Liver (tissue), 9 donors: ENCODE data around the gene LARP7. TPM values are rescaled to one million over a fixed set of nuclear protein-coding genes. Genes with fewer than 3 reads are reported as not detected.
A peak's percentile ranks its signal among the peaks of the same experiment; 100 is the strongest.
"Not testable (repeated sequence)": the region's sequence is repeated elsewhere in the genome, so short reads cannot be mapped to it uniquely, and the experiment has no call there.

ENCODE experiments used
- DNase-seq: peaks from one replicate; pipeline ENCODE4 v3.0.0-alpha.2; 2017; ENCODE audit warnings: low spot score
- H3K27ac ChIP-seq, 2 donors: one replicate each; pipeline ENCODE4 v1.7.0; 2013; ENCODE audit warnings: inconsistent platforms in 2 of 2, low read length in 2 of 2, control low read depth in 1 of 2, low read depth in 1 of 2, mild to moderate bottlenecking in 1 of 2
- H3K27me3 ChIP-seq, 4 donors: one replicate each; pipeline versions ENCODE4 v1.6.1 to v1.7.0; 2013; ENCODE audit warnings: low read length in 3 of 4, inconsistent platforms in 1 of 4, mild to moderate bottlenecking in 1 of 4, moderate library complexity in 1 of 4; ENCODE audit not compliant: control insufficient read depth in 4 of 4, insufficient read depth in 4 of 4
- H3K36me3 ChIP-seq, 4 donors: one replicate each; pipeline versions ENCODE4 v1.6.1 to v1.7.0; 2013; ENCODE audit warnings: low read length in 3 of 4, mild to moderate bottlenecking in 3 of 4, low read depth in 1 of 4, moderate library complexity in 1 of 4; ENCODE audit not compliant: control insufficient read depth in 4 of 4, insufficient read depth in 3 of 4
- H3K4me1 ChIP-seq, 4 donors: one replicate each; pipeline versions ENCODE4 v1.6.1 to v1.7.0; 2013; ENCODE audit warnings: low read length in 3 of 4, mild to moderate bottlenecking in 3 of 4, moderate library complexity in 1 of 4; ENCODE audit not compliant: control insufficient read depth in 4 of 4, insufficient read depth in 4 of 4
- H3K4me3 ChIP-seq, 3 donors: one replicate each; pipeline versions ENCODE4 v1.6.1 to v1.7.0; 2013; ENCODE audit warnings: low read length in 3 of 3, control low read depth in 1 of 3, low read depth in 1 of 3, mild to moderate bottlenecking in 1 of 3
- H3K9ac ChIP-seq, 2 donors: one replicate each; pipeline ENCODE4 v1.7.0; 2013; ENCODE audit warnings: low read length in 2 of 2, mild to moderate bottlenecking in 2 of 2, moderate library complexity in 2 of 2, control low read depth in 1 of 2, low read depth in 1 of 2
- H3K9me3 ChIP-seq, 4 donors: one replicate each; pipeline versions ENCODE4 v1.6.1 to v1.7.0; 2013; ENCODE audit warnings: low read length in 3 of 4; ENCODE audit not compliant: control insufficient read depth in 4 of 4
- CTCF ChIP-seq: fragments of 150-350 bp; IDR thresholded peaks from 2 replicates; pipeline ENCODE4 v1.5.1; 2017; ENCODE audit warnings: improper control_type of control experiment, low read depth, low read length; ENCODE audit not compliant: missing input control
- EGR1 ChIP-seq, 2 donors: IDR thresholded peaks; 2 replicates each; pipeline ENCODE4 v1.6.1; 2016 to 2018; ENCODE audit warnings: antibody characterized with exemption in 2 of 2, low read depth in 2 of 2
- HNF4A ChIP-seq, 2 donors: conservative IDR thresholded peaks; 2 replicates each; pipeline ENCODE4 v1.6.1; 2016; ENCODE audit warnings: antibody characterized with exemption in 2 of 2, mild to moderate bottlenecking in 2 of 2
- HNF4G ChIP-seq: IDR thresholded peaks from 2 replicates; pipeline ENCODE4 v1.6.1; 2016; ENCODE audit warnings: antibody characterized with exemption
- JUND ChIP-seq, 2 donors: IDR thresholded peaks; 2 replicates each; pipeline ENCODE4 v1.6.1; 2016; ENCODE audit warnings: antibody characterized with exemption in 2 of 2
- RAD21 ChIP-seq, 2 donors: IDR thresholded peaks; 2 replicates each; pipeline ENCODE4 v1.6.1; 2016; ENCODE audit warnings: antibody characterized with exemption in 2 of 2, mild to moderate bottlenecking in 2 of 2
- SP1 ChIP-seq: IDR thresholded peaks from 2 replicates; pipeline ENCODE4 v1.6.1; 2018; ENCODE audit warnings: antibody characterized with exemption, mild to moderate bottlenecking
- TAF1 ChIP-seq: conservative IDR thresholded peaks from 2 replicates; pipeline ENCODE4 v1.6.1; 2016; ENCODE audit warnings: antibody characterized with exemption, mild to moderate bottlenecking
- ZBTB33 ChIP-seq: IDR thresholded peaks from 2 replicates; pipeline ENCODE4 v1.6.1; 2016; ENCODE audit warnings: antibody characterized with exemption
- WGBS: extraction: QIAGEN DNeasy Blood & Tissue Kit; methylation state at CpG from one replicate; pipeline ENCODE4 v1.1.7; 2013; 5-methylcytosine and 5-hydroxymethylcytosine counted together
- polyA plus RNA-seq, 2 donors: library from polyadenylated mRNA; stranded (reverse) in 1 of 2; unstranded in 1 of 2; fragments of 200-250 nt in 1 of 2; fragments of >200 nt in 1 of 2; fragmentation: Nextera tagmentation in 1 of 2; extraction: Ambion mirVana in 1 of 2; gene quantifications; one replicate each; pipeline versions ENCODE4 v1.2.1 to v1.2.3, GENCODE V29; 2013 to 2015
- total RNA-seq, 2 donors: library from RNA; depleted of rRNA; stranded (reverse); fragments of >200 nt; gene quantifications; one replicate each; pipeline ENCODE4 v1.2.3, GENCODE V29; 2014
- TF ChIP-seq, protein P1 (sequence below): IDR thresholded peaks from 2 replicates; pipeline ENCODE4 v1.6.1; 2016; ENCODE audit warnings: antibody characterized with exemption
- donor health status: healthy.
- donor health status: healthy.
- donor health status: healthy.
- donor health status: healthy.
- donor health status: healthy.

LARP7 gene
- total and polyA plus RNA-seq, 4 donors, result 12.2 to 43.2 (median 18.3) TPM

GRCh38 chr4:112594993-112595392 is 42.0 kb upstream of the LARP7 start:
- 95% methylated on average over 1 of the region's 1 CpG for WGBS
- Histone ChIP-seq H3K9me3 (peaks cover 0 to 2% (median 0%) of the 10 kb centered on the region in 4 donors), H3K4me1 (no peaks in the 10 kb centered on the region), H3K27me3 (no peaks in the 10 kb centered on the region), H3K36me3 (no peaks in the 10 kb centered on the region), H3K27ac (no peak overlapping the region), H3K9ac (no peak overlapping the region), H3K4me3 (no peak overlapping the region)
- no peak for DNase-seq
- no peak for TF ChIP-seq EGR1 (IDR thresholded peaks at IDR 0.05; ENCODE audit: low read depth in 2 of 2)
- TF ChIP-seq JUND (IDR thresholded peaks at IDR 0.05), result no peak
- no peak for TF ChIP-seq CTCF
- no peak for TF ChIP-seq ZBTB33
- TF ChIP-seq, protein P1, sequence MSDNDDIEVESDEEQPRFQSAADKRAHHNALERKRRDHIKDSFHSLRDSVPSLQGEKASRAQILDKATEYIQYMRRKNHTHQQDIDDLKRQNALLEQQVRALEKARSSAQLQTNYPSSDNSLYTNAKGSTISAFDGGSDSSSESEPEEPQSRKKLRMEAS, result no peak
- TF ChIP-seq SP1, result no peak
- TF ChIP-seq HNF4A (conservative IDR thresholded peaks at IDR 0.05), result no peak
- TF ChIP-seq HNF4G, result no peak
- no peak for TF ChIP-seq TAF1

- Histone ChIP-seq H3K4me3 (no peak overlapping the region), H3K9me3 (no peaks in the 10 kb centered on the region), H3K4me1 (no peaks in the 10 kb centered on the region), H3K27me3 (no peaks in the 10 kb centered on the region), H3K27ac (no peak overlapping the region), H3K9ac (no peak overlapping the region), H3K36me3 (peaks cover 0 to 2% (median under 1%) of the 10 kb centered on the region in 4 donors)
- TF ChIP-seq, protein P1, result no peak
- TF ChIP-seq EGR1 (IDR thresholded peaks at IDR 0.05; ENCODE audit: low read depth in 2 of 2), result no peak
- peak; percentile 51 for TF ChIP-seq CTCF
- peak; percentile 78 to 80 for TF ChIP-seq RAD21 (IDR thresholded peaks at IDR 0.05)
- TF ChIP-seq SP1, result no peak
- DNase-seq, result peak; percentile 38
These were observed 32.4 kb upstream of the LARP7 start for GRCh38 chr4:112604589-112604988.

DNA sequence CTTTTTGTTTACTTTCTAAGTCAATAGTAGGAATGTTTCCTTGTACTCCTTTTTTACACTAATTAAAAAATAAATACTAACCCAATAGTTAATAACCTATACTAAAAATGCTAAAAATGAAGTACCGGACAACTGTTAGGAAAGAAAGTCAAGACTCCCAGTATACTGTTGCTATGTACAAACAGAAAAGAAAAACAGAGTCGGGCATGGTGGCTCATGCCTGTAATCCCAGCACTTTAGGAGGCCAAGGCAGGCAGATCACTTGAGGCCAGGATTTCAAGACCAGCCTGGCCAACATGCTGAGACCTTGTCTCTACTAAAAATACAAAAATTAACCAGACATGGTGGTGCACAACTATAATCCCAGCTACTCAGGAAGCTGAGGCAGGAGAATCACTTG is 24.1 kb upstream of the LARP7 start:
- not testable (repeated sequence) for H3K36me3 ChIP-seq, H3K9me3 ChIP-seq, H3K27ac ChIP-seq, DNase-seq, H3K27me3 ChIP-seq, H3K4me3 ChIP-seq, H3K9ac ChIP-seq, H3K4me1 ChIP-seq
- 91% methylated on average over 2 of the region's 2 CpGs for WGBS
